Measurements from ENCODE around the gene CTNNBIP1.
"Not testable (repeated sequence)": the region's sequence is repeated elsewhere in the genome, so short reads cannot be mapped to it uniquely, and the experiment has no call there.

The CTNNBIP1 gene

GRCh38 chr1:9910076-9910422 lies at the start of gene CTNNBIP1:
Gene CTNNBIP1, minus strand, starts transcription at chr1:9910269. Its CDS starts 38,205 bp downstream, at chr1:9872064.
- no peak for DNase-seq (ENCODE audit: low spot score)

- DNase-seq (ENCODE audit: low spot score) = no peak
Observed at GRCh38 chr1:9957726-9958125, 47.7 kb upstream of the CTNNBIP1 start.

- DNase-seq (ENCODE audit: low spot score) = no peak
Observed at GRCh38 chr1:9946315-9946714, 36.2 kb upstream of the CTNNBIP1 start.

GRCh38 chr1:9942939-9943788 lies 33.1 kb upstream of the CTNNBIP1 start, which contains the start of the genes LZIC and NMNAT1:
Gene LZIC, minus strand, starts transcription at chr1:9943391. Its CDS starts 6,772 bp downstream, at chr1:9936619.
Gene NMNAT1, plus strand, starts transcription at chr1:9943475. Its CDS starts 28,599 bp downstream, at chr1:9972074.
- peak; percentile 89 for DNase-seq (ENCODE audit: low spot score)

- DNase-seq (ENCODE audit: low spot score) = peak; percentile 41
Observed at GRCh38 chr1:9942399-9942938, 32.4 kb upstream of the CTNNBIP1 start.

- DNase-seq (ENCODE audit: low spot score) = no peak
Observed at GRCh38 chr1:9929431-9930385, 19.6 kb upstream of the CTNNBIP1 start.

GRCh38 chr1:9927259-9927658 lies 17.2 kb upstream of the CTNNBIP1 start:
- no peak for DNase-seq (ENCODE audit: low spot score)

- no peak for DNase-seq (ENCODE audit: low spot score)
Observed at GRCh38 chr1:9922342-9922741, 12.3 kb upstream of the CTNNBIP1 start.

- no peak for DNase-seq (ENCODE audit: low spot score)
Observed at GRCh38 chr1:9920606-9921005, 10.5 kb upstream of the CTNNBIP1 start.

- no peak for DNase-seq (ENCODE audit: low spot score)
Observed at GRCh38 chr1:9917901-9918300, 7.8 kb upstream of the CTNNBIP1 start.

GRCh38 chr1:9917495-9917894 lies 7.4 kb upstream of the CTNNBIP1 start:
- DNase-seq (ENCODE audit: low spot score) = not testable (repeated sequence)

GRCh38 chr1:9916452-9916851 lies 6.4 kb upstream of the CTNNBIP1 start:
- DNase-seq (ENCODE audit: low spot score) = no peak

GRCh38 chr1:9914610-9914937 lies 4.5 kb upstream of the CTNNBIP1 start:
- no peak for DNase-seq (ENCODE audit: low spot score)

- no peak for DNase-seq (ENCODE audit: low spot score)
Observed at GRCh38 chr1:9912264-9912936, 2.3 kb upstream of the CTNNBIP1 start.

- DNase-seq (ENCODE audit: low spot score) = peak; percentile 100
Observed at GRCh38 chr1:9910423-9911178, 532 bp upstream of the CTNNBIP1 start.

GRCh38 chr1:9909234-9910046 lies 629 bp downstream of the CTNNBIP1 start:
- DNase-seq (ENCODE audit: low spot score) = no peak

- DNase-seq (ENCODE audit: low spot score) = no peak
Observed at GRCh38 chr1:9908871-9909233, 1.2 kb downstream of the CTNNBIP1 start.

GRCh38 chr1:9907441-9907840 lies 2.6 kb downstream of the CTNNBIP1 start:
- DNase-seq (ENCODE audit: low spot score) = no peak

GRCh38 chr1:9906466-9906865 lies 3.6 kb downstream of the CTNNBIP1 start:
- no peak for DNase-seq (ENCODE audit: low spot score)

- no peak for DNase-seq (ENCODE audit: low spot score)
Observed at GRCh38 chr1:9905010-9905409, 5.1 kb downstream of the CTNNBIP1 start.

All from CD4-positive, alpha-beta T cell treated with Interleukin-15 for 4 hours (primary cell).